ENCODE measurements around the gene MAEA.

- TF ChIP-seq GATA3 (IDR thresholded peaks at IDR 0.05; ENCODE audit: low read depth, low read length): no peak
- TF ChIP-seq GATA2 (IDR thresholded peaks at IDR 0.05; ENCODE audit: low read depth, low read length): no peak
Observed at GRCh38 chr4:1327526-1328266, 38.0 kb downstream of the MAEA start.
